Embryonic facial prominence (tissue), 1 donor: ENCODE data around the gene CEP85.
"Not testable (repeated sequence)": the region's sequence is repeated elsewhere in the genome, so short reads cannot be mapped to it uniquely, and the experiment has no call there.

Source experiments
- DNase-seq: peaks from one replicate; pipeline ENCODE4 v3.0.0-alpha.2; 2016; ENCODE audit errors: extremely low spot score

CEP85 gene

GRCh38 chr1:26290882-26291261 lies 56.9 kb downstream of the CEP85 start:
- DNase-seq = no peak

- DNase-seq = no peak
Observed at GRCh38 chr1:26291433-26291832, 57.4 kb downstream of the CEP85 start.

GRCh38 chr1:26291939-26292338 lies 57.9 kb downstream of the CEP85 start:
- no peak for DNase-seq

- not testable (repeated sequence) for DNase-seq
Observed at GRCh38 chr1:26292735-26293134, 58.7 kb downstream of the CEP85 start.

GRCh38 chr1:26293911-26294463 lies 60.0 kb downstream of the CEP85 start:
- no peak for DNase-seq

- DNase-seq = no peak
Observed at GRCh38 chr1:26295194-26296138, 61.5 kb downstream of the CEP85 start.

GRCh38 chr1:26296340-26297056 lies 62.5 kb downstream of the CEP85 start:
- no peak for DNase-seq

- DNase-seq = no peak
Observed at GRCh38 chr1:26297057-26297790, 63.2 kb downstream of the CEP85 start.

GRCh38 chr1:26297791-26298124 lies 63.8 kb downstream of the CEP85 start:
- no peak for DNase-seq

- no peak for DNase-seq
Observed at GRCh38 chr1:26300578-26301275, 66.7 kb downstream of the CEP85 start.

- DNase-seq = no peak
Observed at GRCh38 chr1:26302733-26303405, 68.9 kb downstream of the CEP85 start.

GRCh38 chr1:26305667-26306289 lies 71.8 kb downstream of the CEP85 start:
- no peak for DNase-seq

GRCh38 chr1:26306290-26307229 lies 72.6 kb downstream of the CEP85 start, which contains the start of gene UBXN11:
Gene UBXN11 (minus strand): TSS chr1:26306636. CDS start chr1:26302883, 3,753 bp downstream.
- DNase-seq = peak; percentile 91

GRCh38 chr1:26307363-26307781 lies 73.4 kb downstream of the CEP85 start:
- DNase-seq = no peak

- DNase-seq = not testable (repeated sequence)
Observed at GRCh38 chr1:26307966-26308899, 74.2 kb downstream of the CEP85 start.

- DNase-seq = no peak
Observed at GRCh38 chr1:26314501-26314900, 80.5 kb downstream of the CEP85 start.

- no peak for DNase-seq
Observed at GRCh38 chr1:26315874-26316850, 82.2 kb downstream of the CEP85 start.
